Measurements from ENCODE around the gene NACC2.

DNA sequence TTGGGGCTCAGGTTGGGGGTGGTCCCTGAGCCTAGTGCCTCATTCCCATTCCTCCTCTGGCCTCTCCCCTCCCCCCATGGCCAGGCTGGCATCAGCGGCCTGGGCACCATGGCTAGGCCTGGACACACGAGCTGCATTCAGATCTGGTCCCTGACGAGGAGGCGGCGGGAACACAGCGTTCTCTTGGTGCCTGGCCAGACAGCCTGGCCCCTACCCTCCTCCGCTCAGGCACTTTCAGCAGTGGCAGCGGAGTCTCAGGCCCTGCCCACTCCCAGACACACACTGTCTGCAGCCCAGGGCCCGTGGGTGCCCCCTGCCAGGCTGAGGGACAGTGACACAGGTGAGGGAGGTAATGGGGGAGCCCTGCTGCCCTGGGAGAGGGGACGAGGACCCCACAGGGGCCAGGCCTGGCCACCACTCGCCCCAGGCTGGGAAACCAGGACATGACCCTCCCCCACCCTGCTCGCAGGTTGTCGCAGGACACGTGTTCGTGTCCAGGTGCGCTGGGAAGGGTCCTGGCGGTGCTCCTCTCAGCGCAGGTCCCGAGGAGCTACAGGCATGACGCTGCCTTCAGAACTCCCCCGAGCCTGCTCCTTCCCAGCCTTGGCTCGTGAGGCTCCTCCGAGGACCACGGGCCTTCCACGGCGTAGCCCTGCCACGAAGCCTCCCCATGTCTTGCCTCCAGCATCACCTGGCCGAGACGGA, 114.0 kb downstream of the NACC2 start:
- TF ChIP-seq, protein P1, sequence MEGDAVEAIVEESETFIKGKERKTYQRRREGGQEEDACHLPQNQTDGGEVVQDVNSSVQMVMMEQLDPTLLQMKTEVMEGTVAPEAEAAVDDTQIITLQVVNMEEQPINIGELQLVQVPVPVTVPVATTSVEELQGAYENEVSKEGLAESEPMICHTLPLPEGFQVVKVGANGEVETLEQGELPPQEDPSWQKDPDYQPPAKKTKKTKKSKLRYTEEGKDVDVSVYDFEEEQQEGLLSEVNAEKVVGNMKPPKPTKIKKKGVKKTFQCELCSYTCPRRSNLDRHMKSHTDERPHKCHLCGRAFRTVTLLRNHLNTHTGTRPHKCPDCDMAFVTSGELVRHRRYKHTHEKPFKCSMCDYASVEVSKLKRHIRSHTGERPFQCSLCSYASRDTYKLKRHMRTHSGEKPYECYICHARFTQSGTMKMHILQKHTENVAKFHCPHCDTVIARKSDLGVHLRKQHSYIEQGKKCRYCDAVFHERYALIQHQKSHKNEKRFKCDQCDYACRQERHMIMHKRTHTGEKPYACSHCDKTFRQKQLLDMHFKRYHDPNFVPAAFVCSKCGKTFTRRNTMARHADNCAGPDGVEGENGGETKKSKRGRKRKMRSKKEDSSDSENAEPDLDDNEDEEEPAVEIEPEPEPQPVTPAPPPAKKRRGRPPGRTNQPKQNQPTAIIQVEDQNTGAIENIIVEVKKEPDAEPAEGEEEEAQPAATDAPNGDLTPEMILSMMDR (IDR thresholded peaks at IDR 0.05): peak in 2 of 5 experiments; percentile 12 to 14
- peak in 1 of 2 donors; percentile 32 for TF ChIP-seq POLR2A (IDR thresholded peaks at IDR 0.05)
- TF ChIP-seq EP300 (IDR thresholded peaks at IDR 0.05): peak; percentile 79 to 97
